K562 (cell line): ENCODE measurements around the gene ANXA10.

Source experiments
- CHD1 ChIP-seq: fragments of 200-600 bp; sonication (generic); IDR thresholded peaks from one replicate; pipeline ENCODE4 v1.6.1; 2012; ENCODE audit warnings: mild to moderate bottlenecking, moderate library complexity, low read length, inconsistent platforms
- CTCF ChIP-seq, 3 experiments: IDR thresholded peaks in 2 of 3; conservative IDR thresholded peaks in 1 of 3; 2 replicates each; pipeline ENCODE4 v1.5.1; 2011 to 2012; ENCODE audit warnings: low read length in 3 of 3, mild to moderate bottlenecking in 3 of 3, control low read depth in 2 of 3, improper control_type of control experiment in 1 of 3, inconsistent platforms in 1 of 3, low read depth in 1 of 3, mixed read lengths in 1 of 3, moderate library complexity in 1 of 3; ENCODE audit not compliant: insufficient read depth in 2 of 3
- HDAC2 ChIP-seq: fragments of 450-650 bp; IDR thresholded peaks from 2 replicates; pipeline ENCODE4 v1.6.1; 2016; ENCODE audit warnings: mild to moderate bottlenecking
- RAD21 ChIP-seq, 2 experiments: fragments of 250-450 bp in 1 of 2; fragments of 450-650 bp in 1 of 2; sonication (Bioruptor Pico) in 1 of 2; formaldehyde crosslinking in 1 of 2; IDR thresholded peaks in 1 of 2; conservative IDR thresholded peaks in 1 of 2; 2 replicates each; pipeline versions ENCODE4 v1.4.0 to v1.8.0; 2020 to 2022; ENCODE audit warnings: mild to moderate bottlenecking in 2 of 2, moderate library complexity in 1 of 2
- ZNF431 ChIP-seq: sonication (generic); formaldehyde crosslinking; IDR thresholded peaks from 2 replicates; pipeline ENCODE4 v1.8.0; 2022; ENCODE audit warnings: mild to moderate bottlenecking, missing genetic modification reagents

GRCh38 chr4:168098248-168098717 lies 5.9 kb downstream of the ANXA10 start:
- no peak for TF ChIP-seq HDAC2
- TF ChIP-seq ZNF431 (CRISPR knock-in tag) = no peak
- TF ChIP-seq RAD21 (CRISPR knock-in tag; conservative IDR thresholded peaks at IDR 0.05 in 1 of 2, IDR thresholded peaks at IDR 0.05 in 1 of 2) = no peak
- no peak for TF ChIP-seq CTCF (IDR thresholded peaks at IDR 0.05 in 2 of 3, conservative IDR thresholded peaks at IDR 0.05 in 1 of 3; ENCODE audit: insufficient read depth in 2 of 3, low read depth in 1 of 3, low read length in 3 of 3)
- TF ChIP-seq CHD1 = no peak
